ENCODE measurements around the gene TEX12.
"Not testable (repeated sequence)": the region's sequence is repeated elsewhere in the genome, so short reads cannot be mapped to it uniquely, and the experiment has no call there.

The TEX12 gene

GRCh38 chr11:112195951-112196351, 28.8 kb downstream of the TEX12 start:
- Histone ChIP-seq H3K36me3 (ENCODE audit: low read depth) (no peaks in the 10 kb centered on the region), H3K9me3 (ENCODE audit: severe bottlenecking) (no peaks in the 10 kb centered on the region), H3K4me1 (ENCODE audit: insufficient read depth, poor library complexity, severe bottlenecking) (peaks cover 32% of the 10 kb centered on the region), H3K27me3 (ENCODE audit: insufficient read depth, poor library complexity, severe bottlenecking) (no peaks in the 10 kb centered on the region), H3K27ac (ENCODE audit: poor library complexity, severe bottlenecking) (peak overlapping the region; percentile 94), H3K4me3 (ENCODE audit: severe bottlenecking) (no peak overlapping the region)
- no peak for DNase-seq (ENCODE audit: low spot score)
- no peak for TF ChIP-seq CTCF (IDR thresholded peaks at IDR 0.05; ENCODE audit: poor library complexity, severe bottlenecking)
- peak; percentile 97 for ATAC-seq (ENCODE audit: low read depth)

- Histone ChIP-seq H3K27me3 (ENCODE audit: insufficient read depth, poor library complexity, severe bottlenecking) (no peaks in the 10 kb centered on the region), H3K27ac (ENCODE audit: poor library complexity, severe bottlenecking) (peak overlapping the region; percentile 94), H3K9me3 (ENCODE audit: severe bottlenecking) (no peaks in the 10 kb centered on the region), H3K4me3 (ENCODE audit: severe bottlenecking) (no peak overlapping the region), H3K36me3 (ENCODE audit: low read depth) (no peaks in the 10 kb centered on the region), H3K4me1 (ENCODE audit: insufficient read depth, poor library complexity, severe bottlenecking) (peaks cover 32% of the 10 kb centered on the region)
- TF ChIP-seq CTCF (IDR thresholded peaks at IDR 0.05; ENCODE audit: poor library complexity, severe bottlenecking): no peak
- ATAC-seq (ENCODE audit: low read depth) (no peak), DNase-seq (ENCODE audit: low spot score) (no peak)
Observed at GRCh38 chr11:112196519-112197087, 29.4 kb downstream of the TEX12 start.

- H3K27ac ChIP-seq (ENCODE audit: poor library complexity, severe bottlenecking); DNase-seq (ENCODE audit: low spot score); H3K36me3 ChIP-seq (ENCODE audit: low read depth); H3K9me3 ChIP-seq (ENCODE audit: severe bottlenecking); H3K27me3 ChIP-seq (ENCODE audit: insufficient read depth, poor library complexity, severe bottlenecking); H3K4me3 ChIP-seq (ENCODE audit: severe bottlenecking); ATAC-seq (ENCODE audit: low read depth): not testable (repeated sequence)
- peaks cover 25% of the 10 kb centered on the region for H3K4me1 ChIP-seq (ENCODE audit: insufficient read depth, poor library complexity, severe bottlenecking)
Observed at GRCh38 chr11:112199101-112199500, 31.9 kb downstream of the TEX12 start.

- H3K9me3 ChIP-seq (ENCODE audit: severe bottlenecking): no peaks in the 10 kb centered on the region
- no peak overlapping the region for H3K4me3 ChIP-seq (ENCODE audit: severe bottlenecking)
- no peaks in the 10 kb centered on the region for H3K27me3 ChIP-seq (ENCODE audit: insufficient read depth, poor library complexity, severe bottlenecking)
- no peak for ATAC-seq (ENCODE audit: low read depth)
- no peak for TF ChIP-seq CTCF (IDR thresholded peaks at IDR 0.05; ENCODE audit: poor library complexity, severe bottlenecking)
- H3K4me1 ChIP-seq (ENCODE audit: insufficient read depth, poor library complexity, severe bottlenecking): peaks cover 18% of the 10 kb centered on the region
- H3K27ac ChIP-seq (ENCODE audit: poor library complexity, severe bottlenecking): no peak overlapping the region
- no peak for DNase-seq (ENCODE audit: low spot score)
- no peaks in the 10 kb centered on the region for H3K36me3 ChIP-seq (ENCODE audit: low read depth)
Observed at GRCh38 chr11:112200252-112200651, 33.1 kb downstream of the TEX12 start.

- no peak for TF ChIP-seq CTCF (IDR thresholded peaks at IDR 0.05; ENCODE audit: poor library complexity, severe bottlenecking)
- Histone ChIP-seq H3K9me3 (ENCODE audit: severe bottlenecking) (no peaks in the 10 kb centered on the region), H3K36me3 (ENCODE audit: low read depth) (no peaks in the 10 kb centered on the region), H3K4me3 (ENCODE audit: severe bottlenecking) (no peak overlapping the region), H3K4me1 (ENCODE audit: insufficient read depth, poor library complexity, severe bottlenecking) (no peaks in the 10 kb centered on the region), H3K27ac (ENCODE audit: poor library complexity, severe bottlenecking) (no peak overlapping the region), H3K27me3 (ENCODE audit: insufficient read depth, poor library complexity, severe bottlenecking) (no peaks in the 10 kb centered on the region)
- DNase-seq (ENCODE audit: low spot score) (no peak), ATAC-seq (ENCODE audit: low read depth) (no peak)
Observed at GRCh38 chr11:112206071-112206470, 38.9 kb downstream of the TEX12 start.

Measured in RWPE2 (cell line).